HepG2 (cell line): ENCODE measurements around the gene FAH. TPM values are rescaled to one million over a fixed set of nuclear protein-coding genes. Genes with fewer than 3 reads are reported as not detected.

Source experiments
- ATAC-seq: fragments of 200-7000 bp; cut with Tn5 transposase; 3 replicates; pipeline ENCODE4 v1.9.1; 2020; ENCODE audit warnings: mild to moderate bottlenecking, moderate library complexity
- BruUV-seq: library from RNA; stranded (reverse); fragments of 400-500 nt; replicated peaks from 2 replicates; lab custom pipeline; 2021; lab: Mats Ljungman, UMichigan
- CTCF ChIA-PET: fragments of 300-600 bp; formaldehyde crosslinking; extraction: SDS; loops from one replicate; lab custom pipeline; 2021; ENCODE audit warnings: low total read pairs, inconsistent platforms, low intra/inter-chr PET ratio; lab: Yijun Ruan, JAX
- POLR2A ChIA-PET: fragments of 350-600 bp; sonication (Branson Sonifier 250); formaldehyde crosslinking; loops from one replicate; lab custom pipeline; 2020; ENCODE audit warnings: antibody characterized with exemption, inconsistent platforms; lab: Yijun Ruan, JAX
- DNase-seq: peaks from one replicate; pipeline ENCODE4 v3.0.0-alpha.2; 2015; ENCODE audit warnings: low spot score
- FAIRE-seq: peaks from 3 replicates; lab custom pipeline; 2011; peaks lifted over from hg19 to GRCh38; lab: Jason Lieb, UNC
- H2AFZ ChIP-seq: one replicate; pipeline ENCODE4 v1.6.1; 2011; ENCODE audit warnings: low read length, inconsistent platforms
- H3K27ac ChIP-seq: fragments of 300-600 bp; 3 replicates; pipeline ENCODE4 v1.8.0; 2011; ENCODE audit warnings: mixed run types, mild to moderate bottlenecking, mixed read lengths, low read length, inconsistent platforms; ENCODE audit not compliant: insufficient read depth; ENCODE audit errors: extremely low read length
- H3K27me3 ChIP-seq, 2 experiments: fragments of 200-600 bp in 1 of 2; 2 replicates in 1 of 2; 3 replicates in 1 of 2; pipeline versions ENCODE4 v1.6.0 to v1.8.0; 2011; ENCODE audit warnings: low read length in 2 of 2, mild to moderate bottlenecking in 2 of 2, moderate library complexity in 2 of 2, inconsistent platforms in 1 of 2; ENCODE audit not compliant: insufficient read depth in 2 of 2, control insufficient read depth in 1 of 2
- H3K36me3 ChIP-seq, 2 experiments: fragments of 200-600 bp in 1 of 2; replicated peaks in 1 of 2; 2 replicates in 1 of 2; 3 replicates in 1 of 2; pipeline versions ENCODE4 v1.5.1 to v1.8.0; 2011; ENCODE audit warnings: low read length in 2 of 2, inconsistent platforms in 1 of 2; ENCODE audit not compliant: insufficient read depth in 2 of 2, control insufficient read depth in 1 of 2
- H3K4me1 ChIP-seq: 2 replicates; pipeline ENCODE4 v1.5.1; 2012; ENCODE audit warnings: low read length, inconsistent platforms; ENCODE audit not compliant: insufficient read depth
- H3K4me2 ChIP-seq: 2 replicates; pipeline ENCODE4 v1.6.0; 2011; ENCODE audit warnings: low read depth, low read length, inconsistent platforms
- H3K4me3 ChIP-seq, 3 experiments: fragments of 200-600 bp in 1 of 3; sonication (generic), shearing (Covaris generic) in 1 of 3; replicated peaks in 1 of 3; 2 replicates each; pipeline ENCODE4 v1.5.1; 2011 to 2016; ENCODE audit warnings: low read length in 3 of 3, inconsistent platforms in 2 of 3, low read depth in 2 of 3, mild to moderate bottlenecking in 2 of 3, control low read depth in 1 of 3, mixed read lengths in 1 of 3; ENCODE audit not compliant: insufficient read depth in 1 of 3
- H3K79me2 ChIP-seq: one replicate; pipeline ENCODE4 v1.6.1; 2011; ENCODE audit warnings: low read length, inconsistent platforms; ENCODE audit not compliant: insufficient read depth
- H3K9ac ChIP-seq: 2 replicates; pipeline ENCODE4 v1.6.0; 2011; ENCODE audit warnings: mild to moderate bottlenecking, low read depth, low read length, inconsistent platforms; ENCODE audit not compliant: insufficient read depth
- H3K9me3 ChIP-seq: 2 replicates; pipeline ENCODE4 v1.5.1; 2012; ENCODE audit warnings: mild to moderate bottlenecking, low read length
- H4K20me1 ChIP-seq: 2 replicates; pipeline ENCODE4 v1.6.0; 2011; ENCODE audit warnings: inconsistent platforms, mild to moderate bottlenecking, low read length, moderate library complexity; ENCODE audit not compliant: insufficient read depth
- AHR ChIP-seq: IDR thresholded peaks from 2 replicates; pipeline ENCODE4 v1.6.1; 2018; ENCODE audit warnings: missing genetic modification reagents, missing compliant biosample characterization
- CENPX ChIP-seq: sonication (generic); formaldehyde crosslinking; IDR thresholded peaks from 2 replicates; pipeline ENCODE4 v1.9.0; 2021; ENCODE audit warnings: mild to moderate bottlenecking, missing genetic modification reagents, moderate library complexity
- FOXP4 ChIP-seq: sonication (generic); formaldehyde crosslinking; IDR thresholded peaks from 2 replicates; pipeline ENCODE4 v1.4.0; 2020; ENCODE audit warnings: missing genetic modification reagents
- KMT2B ChIP-seq: IDR thresholded peaks from 2 replicates; pipeline ENCODE4 v1.6.1; 2016; ENCODE audit warnings: missing genetic modification reagents, missing compliant biosample characterization
- NFYB ChIP-seq: sonication (generic); formaldehyde crosslinking; IDR thresholded peaks from 2 replicates; pipeline ENCODE4 v1.4.0; 2020; ENCODE audit warnings: missing genetic modification reagents
- ZNF143 ChIP-seq: sonication (generic); formaldehyde crosslinking; IDR thresholded peaks from 2 replicates; pipeline ENCODE4 v1.4.0; 2020; ENCODE audit warnings: missing genetic modification reagents
- ZNF644 ChIP-seq: IDR thresholded peaks from 2 replicates; pipeline ENCODE4 v1.6.1; 2016; ENCODE audit warnings: low read depth
- ZNF766 ChIP-seq: sonication (generic); formaldehyde crosslinking; IDR thresholded peaks from 2 replicates; pipeline ENCODE4 v1.5.0; 2020; ENCODE audit warnings: missing genetic modification reagents, borderline replicate concordance
- WGBS: methylation state at CpG from one replicate; pipeline ENCODE4 v1.1.6; 2017; ENCODE audit warnings: low lambda C conversion rate; 5-methylcytosine and 5-hydroxymethylcytosine counted together
- in situ Hi-C: cut with HindIII; loops from 2 replicates; pipeline ENCODE4 v1.10.0; 2017; ENCODE audit warnings: low pct_unique_long_range_greater_than_20kb; ENCODE audit not compliant: extremely low pct_ligation_motif_present
- intact Hi-C: fragments of 100-400 bp; cut with micrococcal nuclease; formaldehyde crosslinking; loops from one replicate; pipeline ENCODE4 v1.10.0; 2022; ENCODE audit not compliant: unreplicated experiment
- polyA plus RNA-seq, 8 experiments: library from polyadenylated mRNA; depleted of rRNA in 3 of 8; stranded (reverse) in 7 of 8; unstranded in 1 of 8; fragments of >200 nt; fragmentation: Illumina TruSeq in 4 of 8; extraction: Trizol in 4 of 8; gene quantifications; 2 replicates each; pipeline versions ENCODE4 v1.2.1 to v1.2.3, GENCODE V29; 2011 to 2016; ENCODE audit warnings: low read depth in 4 of 8, missing spikeins in 1 of 8, mixed read lengths in 1 of 8; ENCODE audit not compliant: insufficient read depth in 1 of 8
- total RNA-seq, 5 experiments: library from RNA; depleted of rRNA; stranded (reverse); fragments of >200 nt; fragmentation: Illumina TruSeq; extraction: Trizol; gene quantifications; 2 replicates each; pipeline ENCODE4 v1.2.3, GENCODE V29; 2016; ENCODE audit warnings: low read depth in 1 of 5

Gene FAH
- total and polyA plus RNA-seq, 2 of the 13 experiments (the other 11 are each of a cell fraction or from before 2014, with no cell fraction given) = 36.6 to 75.0 TPM

GRCh38 chr15:80179025-80179759, 26.4 kb downstream of the FAH start:
- ATAC-seq (no peak), DNase-seq (no peak), FAIRE-seq (no peak)
- Histone ChIP-seq H3K36me3 (peaks cover 23 to 84% of the 10 kb centered on the region in 2 experiments), H3K4me2 (no peak overlapping the region), H3K79me2 (no peaks in the 10 kb centered on the region), H3K27me3 (no peaks in the 10 kb centered on the region; a peak in 1 of 5 replicates), H3K27ac (no peak overlapping the region), H3K4me3 (no peak overlapping the region), H3K4me1 (no peaks in the 10 kb centered on the region), H3K9ac (no peak overlapping the region), H3K9me3 (no peaks in the 10 kb centered on the region), H2AFZ (no peak overlapping the region), H4K20me1 (no peaks in the 10 kb centered on the region)
- ChIA-PET CTCF (no interaction called here), POLR2A (interaction anchor here (1.7 kb wide), 1 partner anchor 13 kb away, joined by 4 read pairs; no protein-coding TSS in a partner anchor)
- WGBS = 96% methylated on average over 17 of the region's 17 CpGs
- intact Hi-C loops (no loop called here), in situ Hi-C loops (no loop called here)
- BruUV-seq = no TSS peak
- TF ChIP-seq KMT2B (CRISPR knock-in tag) = no peak
- no peak for TF ChIP-seq FOXP4

GRCh38 chr15:80179935-80180334, 27.1 kb downstream of the FAH start:
- H3K36me3 ChIP-seq = peaks cover 23 to 85% of the 10 kb centered on the region in 2 experiments
- no peak overlapping the region for H2AFZ ChIP-seq
- no peak for ATAC-seq
- WGBS = 100% methylated on average over 4 of the region's 16 CpGs
- no peaks in the 10 kb centered on the region; a peak in 1 of 5 replicates for H3K27me3 ChIP-seq
- in situ Hi-C loops (no loop called here), intact Hi-C loops (no loop called here)
- no peak overlapping the region for H3K4me3 ChIP-seq
- TF ChIP-seq AHR (CRISPR knock-in tag) = no peak
- TF ChIP-seq CENPX (CRISPR knock-in tag) = no peak
- TF ChIP-seq ZNF766 (CRISPR knock-in tag) = no peak
- TF ChIP-seq ZNF644 (CRISPR knock-in tag) = no peak
- no peak for TF ChIP-seq NFYB (CRISPR knock-in tag)
- no peak for TF ChIP-seq ZNF143
- BruUV-seq = no TSS peak
- H4K20me1 ChIP-seq = no peaks in the 10 kb centered on the region
- FAIRE-seq = no peak
- H3K79me2 ChIP-seq = no peaks in the 10 kb centered on the region
- POLR2A ChIA-PET = interaction anchor here (1.7 kb wide), 1 partner anchor 12 kb away, joined by 4 read pairs; no protein-coding TSS in a partner anchor
- H3K9me3 ChIP-seq = no peaks in the 10 kb centered on the region
- no peak for DNase-seq
- no peak overlapping the region for H3K4me2 ChIP-seq
- CTCF ChIA-PET = no interaction called here
- H3K4me1 ChIP-seq = no peaks in the 10 kb centered on the region
- H3K27ac ChIP-seq = no peak overlapping the region
- no peak overlapping the region for H3K9ac ChIP-seq
